ENCODE results near the gene GALNS. TPM values are rescaled to one million over a fixed set of nuclear protein-coding genes. Genes with fewer than 3 reads are reported as not detected.
A peak's percentile ranks its signal among the peaks of the same experiment; 100 is the strongest.

The GALNS gene
- total RNA-seq, 1 experiment from 2014 or later: 62.3 TPM

- Histone ChIP-seq H3K27ac (no peak overlapping the region), H4K20me1 (ENCODE audit: insufficient read depth) (no peaks in the 10 kb centered on the region), H3K9me2 (ENCODE audit: insufficient read depth) (no peaks in the 10 kb centered on the region), H3F3A (ENCODE audit: insufficient read depth, low read depth) (no peaks in the 10 kb centered on the region), H3K36me3 (ENCODE audit: low read depth) (no peaks in the 10 kb centered on the region), H3K9me3 (ENCODE audit: insufficient read depth, low read depth) (no peaks in the 10 kb centered on the region), H3K4me1 (replicated peaks; ENCODE audit: insufficient read depth) (no peaks in the 10 kb centered on the region), H2AFZ (no peak overlapping the region), H3K79me2 (ENCODE audit: low read depth) (no peaks in the 10 kb centered on the region), H3K4me2 (no peak overlapping the region), H3K27me3 (ENCODE audit: insufficient read depth, low read depth) (no peaks in the 10 kb centered on the region), H3K4me3 (no peak overlapping the region)
- no peak for DNase-seq
- CTCF ChIA-PET: interaction anchor here (0.6 kb wide), 1 partner anchor 385 kb away, joined by 14 read pairs; the partner anchor contains the start of gene ZNF778
- BruUV-seq (replicated peaks): no TSS peak
- intact Hi-C loops (cut with micrococcal nuclease; ENCODE audit: unreplicated experiment): no loop called here
- POLR2A ChIA-PET (ENCODE audit: unreplicated experiment): no interaction called here
- TF ChIP-seq, protein P1, sequence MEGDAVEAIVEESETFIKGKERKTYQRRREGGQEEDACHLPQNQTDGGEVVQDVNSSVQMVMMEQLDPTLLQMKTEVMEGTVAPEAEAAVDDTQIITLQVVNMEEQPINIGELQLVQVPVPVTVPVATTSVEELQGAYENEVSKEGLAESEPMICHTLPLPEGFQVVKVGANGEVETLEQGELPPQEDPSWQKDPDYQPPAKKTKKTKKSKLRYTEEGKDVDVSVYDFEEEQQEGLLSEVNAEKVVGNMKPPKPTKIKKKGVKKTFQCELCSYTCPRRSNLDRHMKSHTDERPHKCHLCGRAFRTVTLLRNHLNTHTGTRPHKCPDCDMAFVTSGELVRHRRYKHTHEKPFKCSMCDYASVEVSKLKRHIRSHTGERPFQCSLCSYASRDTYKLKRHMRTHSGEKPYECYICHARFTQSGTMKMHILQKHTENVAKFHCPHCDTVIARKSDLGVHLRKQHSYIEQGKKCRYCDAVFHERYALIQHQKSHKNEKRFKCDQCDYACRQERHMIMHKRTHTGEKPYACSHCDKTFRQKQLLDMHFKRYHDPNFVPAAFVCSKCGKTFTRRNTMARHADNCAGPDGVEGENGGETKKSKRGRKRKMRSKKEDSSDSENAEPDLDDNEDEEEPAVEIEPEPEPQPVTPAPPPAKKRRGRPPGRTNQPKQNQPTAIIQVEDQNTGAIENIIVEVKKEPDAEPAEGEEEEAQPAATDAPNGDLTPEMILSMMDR (conservative IDR thresholded peaks at IDR 0.05): no peak
- no peak for TF ChIP-seq EZH2 (IDR thresholded peaks at IDR 0.05; ENCODE audit: low read depth)
These were observed 23.7 kb downstream of the GALNS start for GRCh38 chr16:88833086-88833485.

DNA sequence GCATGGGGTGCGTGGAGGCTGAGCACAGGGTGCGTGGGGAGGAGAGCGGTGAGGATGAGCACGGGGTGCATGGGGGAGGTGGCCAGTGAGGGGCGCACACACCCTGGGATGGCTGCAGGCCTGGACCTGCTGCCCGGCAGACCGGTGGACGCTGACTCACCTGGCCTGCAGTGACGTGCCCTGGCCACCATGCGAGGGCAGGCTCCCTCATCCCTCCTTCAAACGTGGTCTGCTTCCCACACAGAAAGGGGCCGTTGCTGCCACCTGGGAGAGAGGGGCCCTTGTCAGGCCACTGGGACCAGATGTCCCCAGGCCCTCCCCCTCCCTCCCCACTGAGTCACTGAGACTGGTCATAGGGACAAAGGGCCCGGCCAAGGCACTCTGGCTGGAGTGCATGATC lies 24.9 kb downstream of the GALNS start:
- Histone ChIP-seq H4K20me1 (ENCODE audit: insufficient read depth) (no peaks in the 10 kb centered on the region), H3K9me3 (ENCODE audit: insufficient read depth, low read depth) (no peaks in the 10 kb centered on the region), H3K4me3 (no peak overlapping the region), H3K4me1 (replicated peaks; ENCODE audit: insufficient read depth) (no peaks in the 10 kb centered on the region), H3K27me3 (ENCODE audit: insufficient read depth, low read depth) (no peaks in the 10 kb centered on the region), H3K27ac (no peak overlapping the region), H3F3A (ENCODE audit: insufficient read depth, low read depth) (no peaks in the 10 kb centered on the region), H2AFZ (no peak overlapping the region), H3K36me3 (ENCODE audit: low read depth) (no peaks in the 10 kb centered on the region), H3K4me2 (no peak overlapping the region), H3K9me2 (ENCODE audit: insufficient read depth) (no peaks in the 10 kb centered on the region), H3K79me2 (ENCODE audit: low read depth) (no peaks in the 10 kb centered on the region)
- POLR2A ChIA-PET (ENCODE audit: unreplicated experiment): no interaction called here
- no TSS peak for BruUV-seq (replicated peaks)
- CTCF ChIA-PET: no interaction called here
- intact Hi-C loops (cut with micrococcal nuclease; ENCODE audit: unreplicated experiment): no loop called here
- peak in 1 of 2 experiments; percentile 49 for DNase-seq
- no peak for TF ChIP-seq EZH2 (IDR thresholded peaks at IDR 0.05; ENCODE audit: low read depth)
- TF ChIP-seq, protein P1 (conservative IDR thresholded peaks at IDR 0.05): no peak; the same call in 1 of the 2 replicates

DNA sequence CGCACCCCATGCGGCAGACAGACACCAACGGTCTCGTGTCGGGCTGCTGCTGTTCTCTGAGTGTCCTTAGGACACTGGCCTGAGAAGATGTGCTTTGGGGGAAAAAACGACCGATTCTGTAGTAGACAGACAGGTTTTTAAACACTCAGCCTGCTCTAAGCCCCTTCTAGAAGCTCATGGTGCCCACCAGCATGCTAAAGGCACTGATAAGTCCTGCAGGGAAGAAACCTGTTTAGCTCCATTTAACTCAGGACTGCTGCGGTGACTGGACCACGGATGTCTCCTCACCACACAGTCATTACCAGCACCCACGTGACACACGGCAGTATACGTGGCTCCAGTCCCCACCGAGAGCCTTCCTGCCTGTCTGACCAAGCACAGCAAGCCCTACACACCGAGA lies 26.0 kb downstream of the GALNS start:
- no peaks in the 10 kb centered on the region for H4K20me1 ChIP-seq (ENCODE audit: insufficient read depth)
- no peak for DNase-seq
- H2AFZ ChIP-seq: no peak overlapping the region
- CTCF ChIA-PET: no interaction called here
- no peak overlapping the region for H3K4me3 ChIP-seq
- H3K9me2 ChIP-seq (ENCODE audit: insufficient read depth): no peaks in the 10 kb centered on the region
- no peaks in the 10 kb centered on the region for H3K9me3 ChIP-seq (ENCODE audit: insufficient read depth, low read depth)
- no peaks in the 10 kb centered on the region for H3K79me2 ChIP-seq (ENCODE audit: low read depth)
- H3F3A ChIP-seq (ENCODE audit: insufficient read depth, low read depth): no peaks in the 10 kb centered on the region
- no peaks in the 10 kb centered on the region for H3K4me1 ChIP-seq (replicated peaks; ENCODE audit: insufficient read depth)
- no peak overlapping the region for H3K27ac ChIP-seq
- no peak overlapping the region for H3K4me2 ChIP-seq
- intact Hi-C loops (cut with micrococcal nuclease; ENCODE audit: unreplicated experiment): no loop called here
- no peaks in the 10 kb centered on the region for H3K27me3 ChIP-seq (ENCODE audit: insufficient read depth, low read depth)
- TF ChIP-seq, protein P1 (conservative IDR thresholded peaks at IDR 0.05): no peak
- H3K36me3 ChIP-seq (ENCODE audit: low read depth): no peaks in the 10 kb centered on the region
- POLR2A ChIA-PET (ENCODE audit: unreplicated experiment): interaction anchor here (0.5 kb wide), 1 partner anchor 362 kb away, joined by 15 read pairs; no protein-coding TSS in a partner anchor
- no TSS peak for BruUV-seq (replicated peaks)
